Chondrocyte (in vitro differentiated cells): ENCODE measurements around the gene ALKBH7. TPM values are rescaled to one million over a fixed set of nuclear protein-coding genes. Genes with fewer than 3 reads are reported as not detected.
"Not testable (repeated sequence)": the region's sequence is repeated elsewhere in the genome, so short reads cannot be mapped to it uniquely, and the experiment has no call there.

ENCODE experiments used
- DNase-seq: peaks from one replicate; pipeline ENCODE4 v3.0.0; 2021; ENCODE audit warnings: mixed read lengths, low spot score
- H3K27ac Mint-ChIP-seq: one replicate; pipeline ENCODE4 v1.8.0; 2021; ENCODE audit warnings: mild to moderate bottlenecking, moderate library complexity, mixed read lengths; ENCODE audit not compliant: unreplicated experiment
- H3K27me3 Mint-ChIP-seq: 2 replicates; pipeline ENCODE4 v1.8.0; 2021; ENCODE audit warnings: low read depth, mixed read lengths
- H3K36me3 Mint-ChIP-seq: 2 replicates; pipeline ENCODE4 v1.8.0; 2021; ENCODE audit warnings: low read depth, mixed read lengths
- H3K4me1 Mint-ChIP-seq: 2 replicates; pipeline ENCODE4 v1.8.0; 2021; ENCODE audit warnings: low read depth, mild to moderate bottlenecking, mixed read lengths
- H3K4me3 Mint-ChIP-seq: one replicate; pipeline ENCODE4 v1.8.0; 2021; ENCODE audit warnings: mild to moderate bottlenecking, moderate library complexity, mixed read lengths; ENCODE audit not compliant: unreplicated experiment
- H3K9me3 Mint-ChIP-seq: 2 replicates; pipeline ENCODE4 v1.8.0; 2021; ENCODE audit warnings: low read depth, mixed read lengths
- total RNA-seq: library from RNA; stranded (reverse); gene quantifications from 3 replicates; pipeline ENCODE4 v1.2.1, GENCODE V29; 2021
- TF ChIP-seq, protein P1 (sequence below): fragments of 200-600 bp; sonication (generic); IDR thresholded peaks from 2 replicates; pipeline ENCODE4 v1.5.0; 2021; ENCODE audit warnings: antibody characterized with exemption, mild to moderate bottlenecking, moderate library complexity

Gene ALKBH7
- total RNA-seq, 1 donor from 2014 or later: 71.7 TPM

DNA sequence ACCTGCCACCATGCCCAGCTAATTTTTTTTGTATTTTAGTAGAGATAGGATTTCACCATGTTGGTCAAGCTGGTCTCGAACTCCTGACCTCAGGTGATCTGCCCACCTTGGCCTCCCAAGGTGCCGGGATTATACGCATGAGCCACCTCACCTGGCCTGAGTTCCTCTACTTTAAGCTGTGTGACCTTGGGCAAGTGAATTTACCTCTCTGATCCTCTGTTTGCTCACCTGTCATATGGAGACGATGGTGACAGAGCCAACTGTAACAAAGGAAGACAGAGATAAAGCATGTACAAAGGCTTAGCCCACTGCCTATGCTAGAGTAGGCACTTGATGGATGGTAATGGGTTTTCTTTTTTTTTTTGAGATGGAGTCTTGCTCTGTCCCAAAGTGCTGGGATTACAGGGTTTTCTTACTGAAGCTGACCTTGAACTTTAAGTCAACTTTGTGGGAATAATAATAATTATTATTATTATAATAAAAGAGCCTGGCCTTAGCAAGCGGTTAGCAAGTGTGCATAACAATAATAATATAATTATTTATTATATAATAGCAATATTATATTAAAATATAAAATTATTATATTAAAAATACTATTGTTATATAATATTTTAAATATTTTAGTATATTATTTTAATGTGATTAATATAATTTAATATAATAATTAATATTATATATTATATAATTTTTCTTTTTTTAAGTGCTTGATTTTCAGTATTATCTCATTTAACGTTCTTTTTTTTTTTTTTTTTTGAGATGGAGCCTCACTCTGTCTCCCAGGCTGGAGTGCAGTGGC, 37.9 kb upstream of the ALKBH7 start:
- no peaks in the 10 kb centered on the region for H3K4me1 Mint-ChIP-seq
- no peaks in the 10 kb centered on the region for H3K36me3 Mint-ChIP-seq
- TF ChIP-seq, protein P1, sequence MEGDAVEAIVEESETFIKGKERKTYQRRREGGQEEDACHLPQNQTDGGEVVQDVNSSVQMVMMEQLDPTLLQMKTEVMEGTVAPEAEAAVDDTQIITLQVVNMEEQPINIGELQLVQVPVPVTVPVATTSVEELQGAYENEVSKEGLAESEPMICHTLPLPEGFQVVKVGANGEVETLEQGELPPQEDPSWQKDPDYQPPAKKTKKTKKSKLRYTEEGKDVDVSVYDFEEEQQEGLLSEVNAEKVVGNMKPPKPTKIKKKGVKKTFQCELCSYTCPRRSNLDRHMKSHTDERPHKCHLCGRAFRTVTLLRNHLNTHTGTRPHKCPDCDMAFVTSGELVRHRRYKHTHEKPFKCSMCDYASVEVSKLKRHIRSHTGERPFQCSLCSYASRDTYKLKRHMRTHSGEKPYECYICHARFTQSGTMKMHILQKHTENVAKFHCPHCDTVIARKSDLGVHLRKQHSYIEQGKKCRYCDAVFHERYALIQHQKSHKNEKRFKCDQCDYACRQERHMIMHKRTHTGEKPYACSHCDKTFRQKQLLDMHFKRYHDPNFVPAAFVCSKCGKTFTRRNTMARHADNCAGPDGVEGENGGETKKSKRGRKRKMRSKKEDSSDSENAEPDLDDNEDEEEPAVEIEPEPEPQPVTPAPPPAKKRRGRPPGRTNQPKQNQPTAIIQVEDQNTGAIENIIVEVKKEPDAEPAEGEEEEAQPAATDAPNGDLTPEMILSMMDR: no peak
- H3K27ac Mint-ChIP-seq: no peak overlapping the region
- H3K4me3 Mint-ChIP-seq: no peak overlapping the region
- DNase-seq: no peak
- no peaks in the 10 kb centered on the region for H3K9me3 Mint-ChIP-seq
- peaks cover 3% of the 10 kb centered on the region for H3K27me3 Mint-ChIP-seq

DNA sequence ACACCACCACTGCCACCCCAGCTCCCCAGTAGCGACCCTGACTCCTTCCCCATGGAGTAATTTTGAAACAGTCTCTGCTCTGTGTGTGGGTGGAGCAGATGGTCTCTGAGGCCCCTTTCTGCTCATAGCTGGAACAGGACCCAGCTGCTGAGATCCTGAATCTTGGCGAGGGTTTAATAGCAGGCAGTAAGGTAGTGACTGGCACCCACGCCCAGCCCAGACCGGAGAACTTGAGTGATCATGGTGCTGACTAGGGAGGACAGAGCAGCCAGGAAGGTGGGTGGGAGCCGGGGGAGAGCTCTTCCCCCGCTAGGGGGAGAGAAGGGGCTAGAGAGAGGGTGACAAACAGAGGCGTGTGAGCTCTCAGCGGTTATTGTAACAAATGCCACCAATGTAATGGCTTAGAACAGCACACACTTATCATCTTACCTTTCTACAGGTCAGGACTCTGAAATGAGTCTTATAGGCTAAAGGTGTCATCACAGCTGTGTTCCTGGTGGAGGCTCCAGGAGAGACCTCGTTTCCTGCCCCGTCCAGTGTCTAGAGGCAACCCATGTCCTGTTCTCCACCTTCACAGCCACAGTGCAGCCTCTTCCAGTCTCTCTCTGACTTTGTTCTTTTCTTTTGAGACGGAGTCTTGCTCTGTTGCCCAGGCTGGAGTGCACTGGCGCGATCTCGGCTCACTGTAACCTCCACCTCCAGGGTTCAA, 31.9 kb upstream of the ALKBH7 start:
- Mint-ChIP-seq H3K4me3 (no peak overlapping the region), H3K36me3 (no peaks in the 10 kb centered on the region), H3K4me1 (no peaks in the 10 kb centered on the region), H3K27ac (no peak overlapping the region), H3K27me3 (peaks cover 3% of the 10 kb centered on the region), H3K9me3 (no peaks in the 10 kb centered on the region)
- TF ChIP-seq, protein P1: no peak
- no peak for DNase-seq

DNA sequence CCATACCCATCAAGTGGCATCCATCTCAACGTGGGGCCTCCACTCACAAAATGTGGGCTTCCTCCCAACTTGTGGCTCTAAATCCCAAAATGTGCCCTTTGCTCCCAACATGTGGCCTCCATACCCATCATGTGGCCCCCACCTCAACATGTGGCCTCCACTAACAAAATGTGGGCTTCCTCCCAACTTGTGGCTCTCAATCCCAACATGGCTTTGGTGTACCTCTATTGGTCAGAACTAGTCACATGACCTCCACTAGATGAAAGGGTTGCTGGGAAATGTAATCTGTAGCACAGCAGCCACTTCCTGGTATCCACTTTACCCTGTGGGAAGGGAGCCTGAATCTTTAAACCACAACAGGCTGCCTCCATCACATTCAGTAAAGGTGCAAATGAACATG, 29.1 kb upstream of the ALKBH7 start:
- peaks cover 5% of the 10 kb centered on the region for H3K27me3 Mint-ChIP-seq

DNA sequence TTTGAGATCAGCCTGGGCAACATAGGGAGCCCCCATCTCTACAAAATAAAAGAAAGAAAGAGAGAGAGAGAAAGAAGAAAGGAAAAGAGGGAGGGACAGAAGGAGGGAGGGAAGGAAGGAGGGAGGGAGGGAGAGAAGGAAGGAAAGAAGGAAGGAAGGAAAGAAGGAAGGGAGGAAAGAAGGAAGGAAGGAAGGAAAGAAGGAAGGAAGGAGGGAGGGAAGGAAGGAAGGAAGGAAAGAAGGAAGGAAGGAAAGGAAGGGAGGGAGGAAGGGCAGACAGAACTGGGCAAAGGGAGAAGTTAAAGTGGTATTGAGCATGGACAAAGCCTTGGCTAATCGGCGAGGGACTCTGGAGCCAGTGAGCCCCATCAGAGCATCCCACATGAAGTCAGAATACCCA, 23.3 kb upstream of the ALKBH7 start:
- H3K4me3 Mint-ChIP-seq: not testable (repeated sequence)

More for the DNA sequence above, 29.1 kb upstream of the ALKBH7 start:
- no peaks in the 10 kb centered on the region for H3K9me3 Mint-ChIP-seq
- TF ChIP-seq, protein P1: no peak
- H3K36me3 Mint-ChIP-seq: no peaks in the 10 kb centered on the region
- no peak for DNase-seq
- no peak overlapping the region for H3K4me3 Mint-ChIP-seq
- no peak overlapping the region for H3K27ac Mint-ChIP-seq
- no peaks in the 10 kb centered on the region for H3K4me1 Mint-ChIP-seq

DNA sequence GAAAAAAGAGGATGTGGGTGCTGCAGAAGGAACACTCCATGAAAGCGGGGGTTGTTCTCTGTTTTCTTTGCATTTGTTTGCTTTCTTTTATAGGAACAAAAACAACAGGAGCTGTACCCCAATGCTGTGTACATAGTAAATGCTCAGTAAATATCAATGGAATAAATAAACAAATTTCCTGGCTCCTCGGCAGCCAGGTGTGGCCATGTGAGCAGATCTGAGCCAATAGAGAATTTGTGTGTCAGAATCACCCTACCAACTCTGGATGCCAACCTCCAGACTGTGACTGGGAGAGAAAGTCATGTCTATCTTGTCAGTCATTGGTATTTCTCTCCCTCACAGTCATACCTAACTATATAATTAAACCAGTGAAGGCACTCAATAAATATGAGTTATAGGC, 21.9 kb upstream of the ALKBH7 start:
- DNase-seq: no peak
- TF ChIP-seq, protein P1: no peak
- H3K9me3 Mint-ChIP-seq: no peaks in the 10 kb centered on the region
- peaks cover 4% of the 10 kb centered on the region for H3K27me3 Mint-ChIP-seq
- no peaks in the 10 kb centered on the region for H3K4me1 Mint-ChIP-seq
- no peaks in the 10 kb centered on the region for H3K36me3 Mint-ChIP-seq
- H3K27ac Mint-ChIP-seq: no peak overlapping the region
- no peak overlapping the region for H3K4me3 Mint-ChIP-seq

More for the DNA sequence above, 23.3 kb upstream of the ALKBH7 start:
- not testable (repeated sequence) for H3K27me3 Mint-ChIP-seq, H3K4me1 Mint-ChIP-seq, DNase-seq, H3K27ac Mint-ChIP-seq, H3K36me3 Mint-ChIP-seq, H3K9me3 Mint-ChIP-seq
